Smooth muscle cell (in vitro differentiated cells): Measurements from ENCODE around the gene SPAG16. TPM values are rescaled to one million over a fixed set of nuclear protein-coding genes. Genes with fewer than 3 reads are reported as not detected.
A peak's percentile ranks its signal among the peaks of the same experiment; 100 is the strongest.

Experiments used
- DNase-seq: peaks from one replicate; lab custom pipeline; 2025; ENCODE audit not compliant: unreplicated experiment; lab: John Stamatoyannopoulos, UW
- H2AFZ ChIP-seq: fragments of 200-600 bp; sonication (generic); 2 replicates; pipeline ENCODE4 v1.6.0; 2016; ENCODE audit warnings: antibody characterized with exemption, low read depth, mild to moderate bottlenecking
- H3F3A ChIP-seq: fragments of 200-600 bp; sonication (generic); 2 replicates; pipeline ENCODE4 v1.6.0; 2017; ENCODE audit warnings: antibody characterized with exemption, low read depth
- H3K27ac ChIP-seq: fragments of 200-600 bp; sonication (generic); 2 replicates; pipeline ENCODE4 v1.5.1; 2016; ENCODE audit warnings: low read depth, mild to moderate bottlenecking
- H3K27me3 ChIP-seq: fragments of 200-600 bp; sonication (generic); 2 replicates; pipeline ENCODE4 v1.6.1; 2016; ENCODE audit warnings: low read depth, mild to moderate bottlenecking
- H3K36me3 ChIP-seq: fragments of 200-600 bp; sonication (generic); 2 replicates; pipeline ENCODE4 v1.5.1; 2016; ENCODE audit warnings: low read depth
- H3K4me1 ChIP-seq: fragments of 200-600 bp; sonication (generic); 2 replicates; pipeline ENCODE4 v1.5.1; 2016; ENCODE audit warnings: low read depth
- H3K4me2 ChIP-seq: fragments of 200-600 bp; sonication (generic); 2 replicates; pipeline ENCODE4 v1.6.0; 2016; ENCODE audit warnings: mild to moderate bottlenecking
- H3K4me3 ChIP-seq: fragments of 200-600 bp; sonication (generic); 2 replicates; pipeline ENCODE4 v1.5.1; 2016; ENCODE audit warnings: mild to moderate bottlenecking
- H3K79me2 ChIP-seq: fragments of 200-600 bp; sonication (generic); 2 replicates; pipeline ENCODE4 v1.6.0; 2016; ENCODE audit warnings: low read depth, mild to moderate bottlenecking
- H3K9ac ChIP-seq: fragments of 200-600 bp; sonication (generic); 2 replicates; pipeline ENCODE4 v1.6.0; 2016; ENCODE audit warnings: low read depth
- H3K9me3 ChIP-seq: fragments of 200-600 bp; sonication (generic); replicated peaks from 2 replicates; pipeline ENCODE4 v1.5.1; 2016; ENCODE audit warnings: low read depth
- H4K20me1 ChIP-seq: fragments of 200-600 bp; sonication (generic); 2 replicates; pipeline ENCODE4 v1.6.0; 2016; ENCODE audit warnings: low read depth
- CTCF ChIP-seq: fragments of 200-600 bp; sonication (generic); IDR thresholded peaks from 2 replicates; pipeline ENCODE4 v1.5.1; 2017; ENCODE audit warnings: borderline replicate concordance, mild to moderate bottlenecking, antibody characterized with exemption; ENCODE audit not compliant: insufficient read depth, poor library complexity, severe bottlenecking
- WGBS: methylation state at CpG from one replicate; pipeline ENCODE4 v1.1.7; 2016; ENCODE audit warnings: low lambda C conversion rate; 5-methylcytosine and 5-hydroxymethylcytosine counted together
- polyA plus RNA-seq: library from polyadenylated mRNA; unstranded; fragments of >200 nt; fragmentation: Nextera tagmentation; extraction: Ambion mirVana; gene quantifications from 2 replicates; pipeline ENCODE4 v1.2.1, GENCODE V29; 2016
- total RNA-seq: library from RNA; depleted of rRNA; stranded (reverse); fragments of >200 nt; gene quantifications from 2 replicates; pipeline ENCODE4 v1.2.3, GENCODE V29; 2014

The SPAG16 gene
- total and polyA plus RNA-seq, 2 experiments from 2014 or later: 32.1 to 40.6 TPM

GRCh38 chr2:213627054-213627710 lies 342.9 kb downstream of the SPAG16 start:
- Histone ChIP-seq H2AFZ (no peak overlapping the region), H3K27ac (no peak overlapping the region), H3K4me1 (no peaks in the 10 kb centered on the region), H3K9me3 (peaks cover 2% of the 10 kb centered on the region), H3K4me2 (no peak overlapping the region), H3K36me3 (no peaks in the 10 kb centered on the region), H3K4me3 (no peak overlapping the region), H3F3A (no peaks in the 10 kb centered on the region), H3K79me2 (no peaks in the 10 kb centered on the region), H4K20me1 (no peaks in the 10 kb centered on the region), H3K9ac (no peak overlapping the region), H3K27me3 (no peaks in the 10 kb centered on the region)
- no peak for TF ChIP-seq CTCF
- WGBS: 85% methylated on average over 5 of the region's 5 CpGs
- no peak for DNase-seq

- WGBS: 94% methylated on average over 2 of the region's 2 CpGs
- H3K27ac ChIP-seq: no peak overlapping the region
- H3K27me3 ChIP-seq: no peaks in the 10 kb centered on the region
- no peak overlapping the region for H2AFZ ChIP-seq
- no peaks in the 10 kb centered on the region for H3K4me1 ChIP-seq
- no peak for DNase-seq
- H3K4me2 ChIP-seq: no peak overlapping the region
- H3K36me3 ChIP-seq: no peaks in the 10 kb centered on the region
- no peaks in the 10 kb centered on the region for H4K20me1 ChIP-seq
- peaks cover 9% of the 10 kb centered on the region for H3K9me3 ChIP-seq
- no peak overlapping the region for H3K4me3 ChIP-seq
- no peak overlapping the region for H3K9ac ChIP-seq
- TF ChIP-seq CTCF: no peak
- no peaks in the 10 kb centered on the region for H3F3A ChIP-seq
- H3K79me2 ChIP-seq: no peaks in the 10 kb centered on the region
These were observed 343.7 kb downstream of the SPAG16 start for GRCh38 chr2:213627835-213628460.

- Histone ChIP-seq H2AFZ (no peak overlapping the region), H3F3A (no peaks in the 10 kb centered on the region), H3K4me1 (no peaks in the 10 kb centered on the region), H3K79me2 (no peaks in the 10 kb centered on the region), H3K27me3 (no peaks in the 10 kb centered on the region), H3K27ac (peak overlapping the region; percentile 15), H3K9ac (no peak overlapping the region), H3K9me3 (no peaks in the 10 kb centered on the region), H3K36me3 (no peaks in the 10 kb centered on the region), H3K4me3 (no peak overlapping the region), H4K20me1 (no peaks in the 10 kb centered on the region), H3K4me2 (no peak overlapping the region)
- no peak for DNase-seq
- TF ChIP-seq CTCF: no peak
- WGBS: 54% methylated on average over 3 of the region's 3 CpGs
These were observed 356.6 kb downstream of the SPAG16 start for GRCh38 chr2:213640738-213641425.
